Measurements from ENCODE around the gene UCK2.

DNA sequence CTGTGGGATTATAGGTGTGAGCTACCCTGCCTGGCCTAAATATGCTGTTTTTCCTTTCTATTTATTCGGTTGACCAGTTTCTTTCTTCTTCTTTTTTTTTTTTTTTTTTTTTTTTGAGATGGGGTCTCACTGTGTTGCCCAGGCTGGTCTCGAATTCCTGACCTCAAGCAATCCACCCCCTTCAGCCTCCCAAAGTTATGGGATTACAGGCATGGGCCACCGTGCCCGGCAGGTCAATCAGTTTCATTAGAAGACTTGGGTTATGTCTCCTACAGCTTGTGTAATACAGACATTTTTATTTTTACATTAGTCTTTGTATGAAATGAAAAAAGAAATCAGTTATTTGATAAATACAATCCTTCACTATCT lies 61.1 kb downstream of the UCK2 start:
- TF ChIP-seq, protein P1, sequence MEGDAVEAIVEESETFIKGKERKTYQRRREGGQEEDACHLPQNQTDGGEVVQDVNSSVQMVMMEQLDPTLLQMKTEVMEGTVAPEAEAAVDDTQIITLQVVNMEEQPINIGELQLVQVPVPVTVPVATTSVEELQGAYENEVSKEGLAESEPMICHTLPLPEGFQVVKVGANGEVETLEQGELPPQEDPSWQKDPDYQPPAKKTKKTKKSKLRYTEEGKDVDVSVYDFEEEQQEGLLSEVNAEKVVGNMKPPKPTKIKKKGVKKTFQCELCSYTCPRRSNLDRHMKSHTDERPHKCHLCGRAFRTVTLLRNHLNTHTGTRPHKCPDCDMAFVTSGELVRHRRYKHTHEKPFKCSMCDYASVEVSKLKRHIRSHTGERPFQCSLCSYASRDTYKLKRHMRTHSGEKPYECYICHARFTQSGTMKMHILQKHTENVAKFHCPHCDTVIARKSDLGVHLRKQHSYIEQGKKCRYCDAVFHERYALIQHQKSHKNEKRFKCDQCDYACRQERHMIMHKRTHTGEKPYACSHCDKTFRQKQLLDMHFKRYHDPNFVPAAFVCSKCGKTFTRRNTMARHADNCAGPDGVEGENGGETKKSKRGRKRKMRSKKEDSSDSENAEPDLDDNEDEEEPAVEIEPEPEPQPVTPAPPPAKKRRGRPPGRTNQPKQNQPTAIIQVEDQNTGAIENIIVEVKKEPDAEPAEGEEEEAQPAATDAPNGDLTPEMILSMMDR (IDR thresholded peaks at IDR 0.05; ENCODE audit: low read length): no peak
- no peak for TF ChIP-seq EZH2 (IDR thresholded peaks at IDR 0.05; ENCODE audit: borderline replicate concordance, low read length)
